Astrocyte (in vitro differentiated cells and primary cell): ENCODE measurements around the gene TMEM200A. TPM values are rescaled to one million over a fixed set of nuclear protein-coding genes. Genes with fewer than 3 reads are reported as not detected.

Experiments used
- DNase-seq: peaks from one replicate; pipeline ENCODE4 v3.0.0-alpha.2; 2010; ENCODE audit warnings: low read depth
- FAIRE-seq: peaks from 2 replicates; lab custom pipeline; 2011; peaks lifted over from hg19 to GRCh38; lab: Jason Lieb, UNC
- H2AFZ ChIP-seq: 2 replicates; pipeline ENCODE4 v1.6.0; 2012; ENCODE audit warnings: low read depth, low read length, inconsistent platforms
- H3K27ac ChIP-seq: 2 replicates; pipeline ENCODE4 v1.5.1; 2011; ENCODE audit warnings: low read depth, low read length, inconsistent platforms
- H3K27me3 ChIP-seq: 2 replicates; pipeline ENCODE4 v1.6.0; 2011; ENCODE audit warnings: low read length, inconsistent platforms; ENCODE audit not compliant: insufficient read depth
- H3K36me3 ChIP-seq: 2 replicates; pipeline ENCODE4 v1.5.1; 2011; ENCODE audit warnings: low read length, inconsistent platforms; ENCODE audit not compliant: insufficient read depth
- H3K4me1 ChIP-seq: 2 replicates; pipeline ENCODE4 v1.5.1; 2011; ENCODE audit warnings: low read length, inconsistent platforms; ENCODE audit not compliant: insufficient read depth
- H3K4me2 ChIP-seq: 2 replicates; pipeline ENCODE4 v1.6.0; 2012; ENCODE audit warnings: low read length, inconsistent platforms
- H3K4me3 ChIP-seq: 2 replicates; pipeline ENCODE4 v1.5.1; 2011; ENCODE audit warnings: low read depth, mild to moderate bottlenecking, low read length, inconsistent platforms; ENCODE audit not compliant: insufficient read depth
- H3K79me2 ChIP-seq: 2 replicates; pipeline ENCODE4 v1.6.0; 2012; ENCODE audit warnings: mild to moderate bottlenecking, low read length, inconsistent platforms; ENCODE audit not compliant: insufficient read depth
- H3K9ac ChIP-seq: 2 replicates; pipeline ENCODE4 v1.6.0; 2012; ENCODE audit warnings: mild to moderate bottlenecking, low read length, inconsistent platforms
- H3K9me3 ChIP-seq: 2 replicates; pipeline ENCODE4 v1.5.1; 2012; ENCODE audit warnings: low read depth, mild to moderate bottlenecking, low read length, inconsistent platforms; ENCODE audit not compliant: insufficient read depth
- H4K20me1 ChIP-seq: 2 replicates; pipeline ENCODE4 v1.6.0; 2012; ENCODE audit warnings: low read length, inconsistent platforms; ENCODE audit not compliant: insufficient read depth
- H3K27ac Mint-ChIP-seq: one replicate; pipeline ENCODE4 v1.8.0; 2021; ENCODE audit warnings: mild to moderate bottlenecking, mixed read lengths; ENCODE audit not compliant: unreplicated experiment
- H3K27me3 Mint-ChIP-seq: one replicate; pipeline ENCODE4 v1.8.0; 2021; ENCODE audit warnings: low read depth, mixed read lengths; ENCODE audit not compliant: unreplicated experiment
- H3K36me3 Mint-ChIP-seq: one replicate; pipeline ENCODE4 v1.8.0; 2021; ENCODE audit warnings: low read depth, mixed read lengths; ENCODE audit not compliant: unreplicated experiment
- H3K4me1 Mint-ChIP-seq: one replicate; pipeline ENCODE4 v1.8.0; 2021; ENCODE audit warnings: low read depth, mixed read lengths; ENCODE audit not compliant: unreplicated experiment
- H3K4me3 Mint-ChIP-seq: one replicate; pipeline ENCODE4 v1.8.0; 2021; ENCODE audit warnings: mild to moderate bottlenecking, moderate library complexity, mixed read lengths; ENCODE audit not compliant: unreplicated experiment
- H3K9me3 Mint-ChIP-seq: one replicate; pipeline ENCODE4 v1.8.0; 2021; ENCODE audit warnings: mild to moderate bottlenecking, mixed read lengths; ENCODE audit not compliant: unreplicated experiment
- CTCF ChIP-seq: IDR thresholded peaks from 2 replicates; pipeline ENCODE4 v1.5.1; 2011; ENCODE audit warnings: low read depth, mild to moderate bottlenecking, inconsistent platforms, low read length, moderate library complexity; ENCODE audit not compliant: insufficient read depth
- EZH2 ChIP-seq: IDR thresholded peaks from 2 replicates; pipeline ENCODE4 v1.6.1; 2012; ENCODE audit warnings: mild to moderate bottlenecking, low read length, inconsistent platforms; ENCODE audit not compliant: insufficient read depth
- total RNA-seq: library from RNA; stranded (reverse); gene quantifications from 2 replicates; pipeline ENCODE4 v1.2.1, GENCODE V29; 2021

Gene TMEM200A
- total RNA-seq, 1 donor from 2014 or later = 14.9 TPM

- Histone ChIP-seq H2AFZ (no peak overlapping the region), H3K9ac (no peak overlapping the region), H3K4me3 (no peak overlapping the region), H3K4me1 (no peaks in the 10 kb centered on the region), H3K9me3 (no peaks in the 10 kb centered on the region), H3K27me3 (no peaks in the 10 kb centered on the region), H3K4me2 (no peak overlapping the region), H3K36me3 (peaks cover 5% of the 10 kb centered on the region), H4K20me1 (peaks cover 25% of the 10 kb centered on the region), H3K79me2 (peaks cover 83% of the 10 kb centered on the region), H3K27ac (no peak overlapping the region)
- no peak for FAIRE-seq
- DNase-seq = no peak
- Mint-ChIP-seq H3K4me1 (peaks cover 7% of the 10 kb centered on the region), H3K36me3 (no peaks in the 10 kb centered on the region), H3K27ac (no peak overlapping the region), H3K4me3 (no peak overlapping the region), H3K9me3 (no peaks in the 10 kb centered on the region), H3K27me3 (no peaks in the 10 kb centered on the region)
- TF ChIP-seq EZH2 = no peak
- TF ChIP-seq CTCF = no peak
Measured at GRCh38 chr6:130393306-130393705, 27.5 kb downstream of the TMEM200A start.

- Mint-ChIP-seq H3K27me3 (no peaks in the 10 kb centered on the region), H3K4me1 (peaks cover 7% of the 10 kb centered on the region), H3K4me3 (no peak overlapping the region), H3K36me3 (no peaks in the 10 kb centered on the region), H3K27ac (no peak overlapping the region), H3K9me3 (no peaks in the 10 kb centered on the region)
- Histone ChIP-seq H3K4me2 (no peak overlapping the region), H3K36me3 (peaks cover 3% of the 10 kb centered on the region), H4K20me1 (peaks cover 23% of the 10 kb centered on the region), H3K4me1 (no peaks in the 10 kb centered on the region), H3K9me3 (no peaks in the 10 kb centered on the region), H3K9ac (no peak overlapping the region), H2AFZ (no peak overlapping the region), H3K27ac (no peak overlapping the region), H3K27me3 (no peaks in the 10 kb centered on the region), H3K4me3 (no peak overlapping the region), H3K79me2 (peaks cover 84% of the 10 kb centered on the region)
- DNase-seq (no peak), FAIRE-seq (no peak)
- no peak for TF ChIP-seq EZH2
Measured at GRCh38 chr6:130394246-130394645, 28.4 kb downstream of the TMEM200A start.

- no peak for DNase-seq
- no peak for TF ChIP-seq EZH2
- no peak for TF ChIP-seq CTCF
- H3K9me3 ChIP-seq = no peaks in the 10 kb centered on the region
- Mint-ChIP-seq H3K9me3 (no peaks in the 10 kb centered on the region), H3K4me1 (peaks cover 7% of the 10 kb centered on the region), H3K27me3 (no peaks in the 10 kb centered on the region), H3K4me3 (no peak overlapping the region), H3K27ac (no peak overlapping the region), H3K36me3 (no peaks in the 10 kb centered on the region)
- FAIRE-seq = no peak
- no peaks in the 10 kb centered on the region for H3K4me1 ChIP-seq
- H4K20me1 ChIP-seq = peaks cover 23% of the 10 kb centered on the region
- H3K9ac ChIP-seq = no peak overlapping the region
- H3K79me2 ChIP-seq = peaks cover 86% of the 10 kb centered on the region
- no peak overlapping the region for H3K27ac ChIP-seq
- H2AFZ ChIP-seq = no peak overlapping the region
- no peak overlapping the region for H3K4me3 ChIP-seq
- H3K4me2 ChIP-seq = no peak overlapping the region
- H3K27me3 ChIP-seq = no peaks in the 10 kb centered on the region
- H3K36me3 ChIP-seq = peaks cover 3% of the 10 kb centered on the region
Measured at GRCh38 chr6:130395164-130395563, 29.3 kb downstream of the TMEM200A start.
